Liver (tissue), 9 donors: Measurements from ENCODE around the gene HEG1. TPM values are rescaled to one million over a fixed set of nuclear protein-coding genes. Genes with fewer than 3 reads are reported as not detected.

Experiments
- DNase-seq: peaks from one replicate; pipeline ENCODE4 v3.0.0-alpha.2; 2017; ENCODE audit warnings: low spot score
- H3K27ac ChIP-seq, 2 donors: one replicate each; pipeline ENCODE4 v1.7.0; 2013; ENCODE audit warnings: inconsistent platforms in 2 of 2, low read length in 2 of 2, control low read depth in 1 of 2, low read depth in 1 of 2, mild to moderate bottlenecking in 1 of 2
- H3K27me3 ChIP-seq, 4 donors: one replicate each; pipeline versions ENCODE4 v1.6.1 to v1.7.0; 2013; ENCODE audit warnings: low read length in 3 of 4, inconsistent platforms in 1 of 4, mild to moderate bottlenecking in 1 of 4, moderate library complexity in 1 of 4; ENCODE audit not compliant: control insufficient read depth in 4 of 4, insufficient read depth in 4 of 4
- H3K36me3 ChIP-seq, 4 donors: one replicate each; pipeline versions ENCODE4 v1.6.1 to v1.7.0; 2013; ENCODE audit warnings: low read length in 3 of 4, mild to moderate bottlenecking in 3 of 4, low read depth in 1 of 4, moderate library complexity in 1 of 4; ENCODE audit not compliant: control insufficient read depth in 4 of 4, insufficient read depth in 3 of 4
- H3K4me1 ChIP-seq, 4 donors: one replicate each; pipeline versions ENCODE4 v1.6.1 to v1.7.0; 2013; ENCODE audit warnings: low read length in 3 of 4, mild to moderate bottlenecking in 3 of 4, moderate library complexity in 1 of 4; ENCODE audit not compliant: control insufficient read depth in 4 of 4, insufficient read depth in 4 of 4
- H3K4me3 ChIP-seq, 3 donors: one replicate each; pipeline versions ENCODE4 v1.6.1 to v1.7.0; 2013; ENCODE audit warnings: low read length in 3 of 3, control low read depth in 1 of 3, low read depth in 1 of 3, mild to moderate bottlenecking in 1 of 3
- H3K9ac ChIP-seq, 2 donors: one replicate each; pipeline ENCODE4 v1.7.0; 2013; ENCODE audit warnings: low read length in 2 of 2, mild to moderate bottlenecking in 2 of 2, moderate library complexity in 2 of 2, control low read depth in 1 of 2, low read depth in 1 of 2
- H3K9me3 ChIP-seq, 4 donors: one replicate each; pipeline versions ENCODE4 v1.6.1 to v1.7.0; 2013; ENCODE audit warnings: low read length in 3 of 4; ENCODE audit not compliant: control insufficient read depth in 4 of 4
- ATF3 ChIP-seq: IDR thresholded peaks from 2 replicates; pipeline ENCODE4 v1.6.1; 2016; ENCODE audit warnings: antibody characterized with exemption
- CTCF ChIP-seq: fragments of 150-350 bp; IDR thresholded peaks from 2 replicates; pipeline ENCODE4 v1.5.1; 2017; ENCODE audit warnings: improper control_type of control experiment, low read depth, low read length; ENCODE audit not compliant: missing input control
- EGR1 ChIP-seq, 2 donors: IDR thresholded peaks; 2 replicates each; pipeline ENCODE4 v1.6.1; 2016 to 2018; ENCODE audit warnings: antibody characterized with exemption in 2 of 2, low read depth in 2 of 2
- FOXA1 ChIP-seq: IDR thresholded peaks from 2 replicates; pipeline ENCODE4 v1.6.1; 2016; ENCODE audit warnings: antibody characterized with exemption
- FOXA2 ChIP-seq: IDR thresholded peaks from 2 replicates; pipeline ENCODE4 v1.6.1; 2016; ENCODE audit warnings: antibody characterized with exemption
- GABPA ChIP-seq, 2 donors: IDR thresholded peaks in 1 of 2; conservative IDR thresholded peaks in 1 of 2; 2 replicates each; pipeline ENCODE4 v1.6.1; 2016; ENCODE audit warnings: antibody characterized with exemption in 2 of 2, mild to moderate bottlenecking in 1 of 2, moderate library complexity in 1 of 2
- HNF4A ChIP-seq, 2 donors: conservative IDR thresholded peaks; 2 replicates each; pipeline ENCODE4 v1.6.1; 2016; ENCODE audit warnings: antibody characterized with exemption in 2 of 2, mild to moderate bottlenecking in 2 of 2
- HNF4G ChIP-seq: IDR thresholded peaks from 2 replicates; pipeline ENCODE4 v1.6.1; 2016; ENCODE audit warnings: antibody characterized with exemption
- MAX ChIP-seq: IDR thresholded peaks from 2 replicates; pipeline ENCODE4 v1.6.1; 2016; ENCODE audit warnings: antibody characterized with exemption
- NR2F2 ChIP-seq: IDR thresholded peaks from 2 replicates; pipeline ENCODE4 v1.6.1; 2016; ENCODE audit warnings: antibody characterized with exemption
- RAD21 ChIP-seq, 2 donors: IDR thresholded peaks; 2 replicates each; pipeline ENCODE4 v1.6.1; 2016; ENCODE audit warnings: antibody characterized with exemption in 2 of 2, mild to moderate bottlenecking in 2 of 2
- REST ChIP-seq: IDR thresholded peaks from 2 replicates; pipeline ENCODE4 v1.6.1; 2016; ENCODE audit warnings: antibody characterized with exemption, mild to moderate bottlenecking
- RXRA ChIP-seq, 2 donors: IDR thresholded peaks; 2 replicates each; pipeline ENCODE4 v1.6.1; 2017 to 2018; ENCODE audit warnings: antibody characterized with exemption in 2 of 2, mild to moderate bottlenecking in 1 of 2
- SP1 ChIP-seq: IDR thresholded peaks from 2 replicates; pipeline ENCODE4 v1.6.1; 2018; ENCODE audit warnings: antibody characterized with exemption, mild to moderate bottlenecking
- TAF1 ChIP-seq: conservative IDR thresholded peaks from 2 replicates; pipeline ENCODE4 v1.6.1; 2016; ENCODE audit warnings: antibody characterized with exemption, mild to moderate bottlenecking
- YY1 ChIP-seq: IDR thresholded peaks from 2 replicates; pipeline ENCODE4 v1.6.1; 2016; ENCODE audit warnings: antibody characterized with exemption, mild to moderate bottlenecking
- ZBTB33 ChIP-seq: IDR thresholded peaks from 2 replicates; pipeline ENCODE4 v1.6.1; 2016; ENCODE audit warnings: antibody characterized with exemption
- WGBS: extraction: QIAGEN DNeasy Blood & Tissue Kit; methylation state at CpG from one replicate; pipeline ENCODE4 v1.1.7; 2013; 5-methylcytosine and 5-hydroxymethylcytosine counted together
- polyA plus RNA-seq, 2 donors: library from polyadenylated mRNA; stranded (reverse) in 1 of 2; unstranded in 1 of 2; fragments of 200-250 nt in 1 of 2; fragments of >200 nt in 1 of 2; fragmentation: Nextera tagmentation in 1 of 2; extraction: Ambion mirVana in 1 of 2; gene quantifications; one replicate each; pipeline versions ENCODE4 v1.2.1 to v1.2.3, GENCODE V29; 2013 to 2015
- total RNA-seq, 2 donors: library from RNA; depleted of rRNA; stranded (reverse); fragments of >200 nt; gene quantifications; one replicate each; pipeline ENCODE4 v1.2.3, GENCODE V29; 2014
- donor health status: healthy.
- donor health status: healthy.
- donor health status: healthy.
- donor health status: healthy.
- donor health status: healthy.

HEG1 gene
- total and polyA plus RNA-seq, 4 donors: 1.4 to 16.0 (median 5.3) TPM

GRCh38 chr3:124976383-124976782, 79.4 kb downstream of the HEG1 start:
- H3K27ac ChIP-seq: no peak overlapping the region
- TF ChIP-seq TAF1 (no peak), REST (no peak), ATF3 (no peak), SP1 (no peak), RAD21 (IDR thresholded peaks at IDR 0.05) (no peak), MAX (no peak), HNF4G (no peak), GABPA (IDR thresholded peaks at IDR 0.05 in 1 of 2, conservative IDR thresholded peaks at IDR 0.05 in 1 of 2) (no peak), NR2F2 (no peak), CTCF (no peak), FOXA2 (no peak), EGR1 (IDR thresholded peaks at IDR 0.05; ENCODE audit: low read depth in 2 of 2) (no peak), RXRA (IDR thresholded peaks at IDR 0.05) (no peak), ZBTB33 (no peak), FOXA1 (no peak), YY1 (no peak)
- no peak overlapping the region for H3K4me3 ChIP-seq
- H3K9ac ChIP-seq: no peak overlapping the region
- no peaks in the 10 kb centered on the region for H3K9me3 ChIP-seq
- H3K36me3 ChIP-seq: peaks cover 0 to 4% (median 1%) of the 10 kb centered on the region in 4 donors
- 95% methylated on average over 6 of the region's 6 CpGs for WGBS
- no peaks in the 10 kb centered on the region for H3K27me3 ChIP-seq
- no peaks in the 10 kb centered on the region for H3K4me1 ChIP-seq
- DNase-seq: no peak

GRCh38 chr3:124974691-124975090, 81.1 kb downstream of the HEG1 start:
- peaks cover 0 to 13% (median 9%) of the 10 kb centered on the region in 4 donors for H3K36me3 ChIP-seq

More at GRCh38 chr3:124974691-124975090, 81.1 kb downstream of the HEG1 start:
- Histone ChIP-seq H3K27ac (no peak overlapping the region), H3K4me3 (no peak overlapping the region), H3K9me3 (no peaks in the 10 kb centered on the region), H3K4me1 (no peaks in the 10 kb centered on the region), H3K9ac (no peak overlapping the region), H3K27me3 (no peaks in the 10 kb centered on the region)
- WGBS: 96% methylated on average over 2 of the region's 2 CpGs
- no peak for TF ChIP-seq HNF4G
- no peak for TF ChIP-seq REST
- no peak for TF ChIP-seq ZBTB33
- TF ChIP-seq YY1: no peak
- no peak for TF ChIP-seq ATF3
- no peak for TF ChIP-seq HNF4A (conservative IDR thresholded peaks at IDR 0.05)
- TF ChIP-seq RAD21 (IDR thresholded peaks at IDR 0.05): no peak
- TF ChIP-seq MAX: no peak
- no peak for DNase-seq
